ENCODE measurements around the gene BOLA1.
"Not testable (repeated sequence)": the region's sequence is repeated elsewhere in the genome, so short reads cannot be mapped to it uniquely, and the experiment has no call there.

Gene BOLA1

DNA sequence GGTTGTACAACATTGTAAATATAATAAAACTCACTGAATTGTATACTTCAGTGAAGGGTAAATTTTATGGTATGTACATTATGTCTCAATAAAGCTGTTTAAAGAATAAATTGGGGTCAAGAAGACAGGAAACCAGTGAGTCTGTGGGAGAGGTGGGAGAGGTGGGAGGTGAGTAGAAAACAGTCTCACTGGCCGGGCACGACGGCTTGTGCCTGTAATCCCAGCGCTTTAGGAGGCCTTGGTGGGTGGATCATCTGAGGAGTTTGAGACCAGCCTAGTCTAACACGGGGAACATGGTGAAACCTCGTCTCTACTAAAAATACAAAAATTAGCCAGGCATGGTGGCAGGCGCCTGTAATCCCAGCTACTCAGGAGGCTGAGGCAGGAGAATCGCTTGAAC, 33.1 kb downstream of the BOLA1 start:
- no peak for DNase-seq

DNA sequence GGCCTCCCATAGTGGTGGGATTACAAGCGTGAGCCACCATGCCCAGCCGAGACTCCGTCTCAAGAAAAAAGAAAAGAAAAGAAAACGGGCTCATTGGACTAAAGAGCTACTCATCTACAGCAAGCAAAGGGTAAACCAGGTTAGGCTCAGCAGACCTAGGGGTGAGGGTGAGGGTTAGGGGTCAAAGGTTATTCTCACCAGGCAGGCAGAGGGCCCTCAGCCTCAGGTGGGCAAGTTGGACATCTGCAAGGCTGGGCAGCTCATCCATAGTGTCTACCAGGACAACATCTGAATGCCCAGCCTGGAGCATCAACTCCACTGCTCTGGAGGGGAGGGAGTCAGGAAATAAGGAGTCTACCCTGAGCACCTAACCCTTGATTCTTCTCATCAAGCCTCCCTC, 33.8 kb downstream of the BOLA1 start:
- no peak for DNase-seq

DNA sequence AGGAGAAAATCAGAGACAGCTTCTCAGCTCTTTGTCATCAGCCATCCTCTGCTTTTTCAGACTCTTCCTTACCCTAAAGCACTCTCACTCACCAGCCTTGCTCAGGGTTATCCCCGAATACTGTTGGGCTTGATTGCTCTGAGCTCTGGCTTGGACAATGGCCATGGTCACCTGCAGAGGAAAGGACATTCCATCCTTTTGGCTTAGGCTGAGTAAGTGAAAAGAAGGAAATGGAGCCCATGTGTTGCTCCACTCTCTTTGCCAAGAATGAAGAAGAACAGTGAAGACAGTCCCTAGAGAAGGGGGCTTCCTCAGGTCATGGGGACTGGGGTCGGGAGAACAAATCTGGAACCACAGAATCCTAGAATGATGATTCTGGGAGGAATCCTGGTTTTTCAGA, 35.0 kb downstream of the BOLA1 start:
- DNase-seq: no peak

DNA sequence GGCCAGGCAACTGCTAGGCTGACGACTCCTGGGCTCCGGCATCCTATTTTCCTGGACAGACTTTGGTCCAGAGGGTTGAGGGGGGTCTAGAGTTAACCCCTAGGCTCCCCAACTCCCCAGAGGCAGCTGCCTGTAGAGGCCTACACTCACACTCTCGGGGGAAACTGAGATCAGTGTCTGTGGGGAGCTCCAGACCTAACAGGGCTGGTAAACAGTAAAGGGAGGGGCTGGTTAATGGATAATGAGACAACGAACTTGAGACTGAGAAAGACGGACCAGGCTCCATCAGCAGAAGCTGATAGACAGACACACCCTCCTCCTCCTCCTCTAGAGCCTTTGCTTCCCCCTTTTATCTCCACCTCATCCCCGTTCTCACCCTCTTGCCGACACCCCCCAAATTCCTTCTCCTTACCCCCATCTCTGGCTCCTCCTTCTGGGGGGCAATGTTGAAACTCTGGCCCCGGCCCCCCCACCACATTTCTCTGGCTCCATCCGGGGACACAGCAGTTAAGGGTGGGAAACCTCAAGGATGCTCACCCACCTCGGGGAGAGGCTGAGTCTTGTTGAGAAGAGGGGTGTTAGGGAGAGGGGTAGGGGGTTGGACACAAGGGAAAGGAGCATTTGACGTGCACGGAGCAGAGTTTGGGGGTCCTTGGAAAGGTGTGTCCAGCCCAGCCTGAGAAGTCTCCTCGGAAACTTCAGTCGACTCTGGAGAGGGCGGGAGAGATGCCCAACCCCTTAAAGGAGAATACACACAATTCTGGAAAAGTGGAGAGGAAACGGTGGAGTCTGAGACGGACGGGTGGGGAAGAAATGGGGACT, 37.0 kb downstream of the BOLA1 start, which contains the start of gene MTMR11:
Gene MTMR11, minus strand, starts transcription at position 710 of the 822 bp plus-strand sequence. Its CDS starts 232 bp downstream, at position 478.
- no peak for DNase-seq

DNA sequence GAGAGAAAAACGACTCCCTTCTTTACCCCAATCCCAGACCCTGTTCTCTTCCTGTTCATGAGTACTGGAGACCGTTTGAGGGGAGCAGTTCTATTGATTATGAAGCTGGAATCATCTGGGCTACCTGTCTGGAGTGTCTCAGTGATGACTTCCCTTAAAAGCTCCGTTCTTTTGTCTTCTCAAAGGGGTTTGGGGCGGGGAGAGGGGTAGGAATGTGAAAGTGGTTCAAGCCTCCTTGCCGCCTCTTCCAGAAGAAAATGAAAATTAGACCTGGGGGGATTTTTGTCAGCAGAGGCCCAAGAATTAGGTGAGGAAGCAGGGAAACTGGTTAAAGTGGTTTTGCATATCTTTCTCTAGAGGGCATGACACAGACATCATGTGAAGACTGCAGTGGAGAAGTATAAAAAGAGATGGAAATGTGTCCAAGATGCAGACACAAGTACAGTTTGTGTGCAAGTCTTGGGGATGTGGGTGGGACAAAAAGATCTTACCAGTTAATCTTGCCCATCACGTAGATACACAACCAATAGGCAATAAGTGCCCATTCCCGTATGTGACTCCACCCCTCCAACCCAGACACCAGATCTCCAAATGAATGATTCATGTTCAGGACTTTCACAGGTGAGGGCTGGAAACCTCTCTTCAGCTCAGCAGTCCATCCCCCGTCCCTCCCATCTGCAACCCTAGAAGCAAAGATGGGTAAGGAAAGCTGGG, 37.8 kb downstream of the BOLA1 start:
- DNase-seq: no peak

DNA sequence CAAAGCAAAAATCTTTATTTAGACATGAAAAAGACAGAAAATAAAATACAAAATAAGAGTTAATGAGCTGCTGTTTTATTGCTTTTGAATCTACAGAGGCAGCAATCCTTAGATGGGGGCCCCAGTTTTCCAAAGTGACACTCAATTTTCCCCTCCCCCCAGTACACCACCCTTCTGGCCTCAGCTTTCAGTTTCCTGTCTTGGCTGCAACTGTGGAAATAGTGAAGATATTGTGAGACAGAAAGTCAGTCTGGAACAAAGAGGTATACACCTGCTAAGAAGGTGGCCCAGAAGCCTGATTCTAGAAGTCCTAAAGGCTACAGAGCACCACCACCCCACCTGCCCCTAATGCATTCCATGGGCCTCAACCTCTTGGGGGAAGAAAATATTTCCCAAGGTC, 38.4 kb downstream of the BOLA1 start:
- DNase-seq: no peak

DNA sequence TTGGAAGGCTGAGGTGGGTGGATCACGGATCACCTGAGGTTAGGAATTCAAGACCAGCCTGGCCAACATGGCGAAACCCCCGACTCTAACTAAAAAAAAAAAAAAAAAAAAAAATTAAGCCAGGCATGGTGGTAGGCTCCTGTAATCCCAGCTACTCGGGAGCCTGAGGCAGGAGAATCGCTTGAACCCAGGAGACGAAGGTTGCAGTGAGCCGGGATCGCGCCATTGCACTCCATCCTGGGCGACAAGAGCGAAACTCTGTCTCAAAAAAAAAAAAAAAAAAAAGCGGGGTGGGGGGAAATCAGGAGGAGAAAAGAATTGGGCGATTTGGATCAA, 39.3 kb downstream of the BOLA1 start:
- DNase-seq: not testable (repeated sequence)

DNA sequence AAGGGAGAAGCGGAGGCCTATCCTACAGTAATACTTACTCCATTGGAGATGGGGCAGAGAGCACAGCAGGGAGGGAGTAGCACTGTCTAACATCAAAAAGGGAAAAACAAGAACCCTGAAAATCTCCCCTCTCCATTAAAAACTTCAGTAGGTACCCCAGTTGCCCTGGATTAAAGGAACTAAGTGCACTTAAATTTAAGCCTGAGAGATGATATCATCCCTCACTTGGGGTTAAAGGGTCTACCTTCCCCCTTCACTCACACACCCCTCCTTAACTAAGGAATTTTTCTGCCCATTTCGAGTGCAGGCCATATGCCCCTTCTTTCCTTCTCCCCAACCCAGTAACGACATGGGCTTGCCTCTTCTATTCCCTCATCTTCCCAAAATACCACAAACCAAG, 41.1 kb downstream of the BOLA1 start:
- no peak for DNase-seq

DNA sequence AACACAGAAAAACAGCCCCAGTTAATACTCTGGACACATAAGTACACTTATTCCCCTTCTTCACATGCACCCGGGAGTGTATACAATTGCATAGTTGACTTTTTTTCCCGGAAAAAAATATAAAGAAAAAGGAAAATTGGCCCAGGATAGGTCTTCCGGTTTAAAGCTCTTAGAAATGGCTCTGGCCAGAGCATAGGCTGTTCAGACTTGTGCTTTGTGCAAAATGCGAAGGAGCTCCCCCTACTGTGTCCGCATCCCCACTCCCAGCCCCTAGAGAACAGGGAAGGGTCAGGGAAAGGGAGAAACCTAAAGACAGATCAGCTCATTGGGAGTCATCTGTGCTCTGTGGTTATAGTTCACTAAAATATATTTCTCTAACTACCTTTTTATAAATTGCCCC, 42.8 kb downstream of the BOLA1 start:
- no peak for DNase-seq

DNA sequence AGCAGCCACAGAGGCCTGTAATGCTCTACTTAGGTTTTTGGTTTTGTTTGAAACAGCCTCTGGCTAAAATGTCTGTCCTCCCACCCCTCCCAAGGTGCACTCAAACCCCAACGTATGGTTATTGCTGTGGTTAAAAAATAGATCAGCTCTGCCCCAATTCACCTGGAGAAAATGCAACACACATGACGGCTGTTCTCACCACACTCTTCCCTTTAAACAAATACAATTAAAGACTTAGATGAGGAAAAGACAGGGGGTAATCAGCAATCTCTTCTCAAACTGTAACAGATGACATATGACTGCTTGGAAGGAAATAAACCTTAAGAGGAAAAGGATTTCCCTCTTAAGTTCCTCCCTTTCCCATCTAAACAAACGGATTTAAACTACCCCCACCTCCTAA, 43.5 kb downstream of the BOLA1 start:
- no peak for DNase-seq

DNA sequence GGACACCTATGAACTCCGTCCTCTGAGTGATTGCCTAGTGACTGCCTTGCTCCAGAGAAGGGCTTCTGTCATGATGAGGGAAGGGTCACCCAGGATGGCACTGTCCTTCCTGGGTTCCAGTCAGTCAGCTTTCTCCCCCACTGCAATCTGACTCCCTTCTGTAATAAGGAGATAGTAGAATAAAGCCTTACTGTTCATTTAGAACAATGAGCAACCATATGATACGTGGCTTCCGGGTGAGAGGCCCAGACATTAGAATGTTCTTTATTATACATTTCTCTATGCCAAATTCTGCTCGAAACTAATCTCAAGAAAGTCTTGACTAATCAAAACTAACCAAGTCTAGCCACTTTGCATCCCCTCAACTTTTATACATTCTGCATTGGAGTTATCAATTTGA, 45.8 kb downstream of the BOLA1 start:
- no peak for DNase-seq

DNA sequence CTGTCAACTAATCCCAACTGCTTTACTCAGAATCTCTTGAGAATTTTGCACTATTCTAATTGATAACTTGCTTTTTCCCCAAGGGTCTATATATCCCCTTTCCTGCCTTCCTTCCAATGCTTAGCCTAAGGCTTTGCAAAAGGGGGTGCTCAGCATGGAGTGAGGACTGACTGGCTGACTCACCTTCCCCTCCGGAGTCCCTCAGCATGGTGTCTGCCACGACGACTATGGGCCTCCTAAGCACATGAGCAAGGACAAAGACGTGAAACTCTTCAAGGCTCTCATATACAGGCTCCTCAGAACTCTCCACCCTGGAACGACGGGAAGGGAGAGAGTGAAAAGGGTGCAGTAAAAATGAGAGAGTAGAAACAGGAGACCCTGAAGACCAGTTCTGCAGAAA, 50.5 kb downstream of the BOLA1 start:
- no peak for DNase-seq

All from NCI-H1048 (cell line).